GM21390 (cell line): ENCODE data around the gene ADAMTS2.

Experiments
- ATAC-seq: cut with Tn5 transposase; IDR thresholded peaks from one replicate; pipeline ENCODE4 v1.9.1; 2021; ENCODE audit not compliant: unreplicated experiment

Gene ADAMTS2

GRCh38 chr5:179312557-179313235 is 32.6 kb downstream of the ADAMTS2 start:
- ATAC-seq = no peak

- ATAC-seq = no peak
Measured at GRCh38 chr5:179311581-179311980, 33.7 kb downstream of the ADAMTS2 start.

- ATAC-seq = no peak
Measured at GRCh38 chr5:179311091-179311470, 34.2 kb downstream of the ADAMTS2 start.

- no peak for ATAC-seq
Measured at GRCh38 chr5:179310439-179311090, 34.7 kb downstream of the ADAMTS2 start.

- no peak for ATAC-seq
Measured at GRCh38 chr5:179309751-179310320, 35.4 kb downstream of the ADAMTS2 start.

- ATAC-seq = no peak
Measured at GRCh38 chr5:179309383-179309670, 35.9 kb downstream of the ADAMTS2 start.

GRCh38 chr5:179308563-179309382 is 36.5 kb downstream of the ADAMTS2 start:
- no peak for ATAC-seq

- ATAC-seq = no peak
Measured at GRCh38 chr5:179307931-179308471, 37.3 kb downstream of the ADAMTS2 start.

- no peak for ATAC-seq
Measured at GRCh38 chr5:179307013-179307800, 38.1 kb downstream of the ADAMTS2 start.

GRCh38 chr5:179306191-179307012 is 38.9 kb downstream of the ADAMTS2 start:
- no peak for ATAC-seq

GRCh38 chr5:179304871-179305270 is 40.4 kb downstream of the ADAMTS2 start:
- ATAC-seq = no peak

GRCh38 chr5:179304466-179304865 is 40.8 kb downstream of the ADAMTS2 start:
- ATAC-seq = no peak

GRCh38 chr5:179303451-179304200 is 41.6 kb downstream of the ADAMTS2 start:
- no peak for ATAC-seq

GRCh38 chr5:179302499-179303185 is 42.6 kb downstream of the ADAMTS2 start:
- no peak for ATAC-seq

GRCh38 chr5:179301796-179302195 is 43.5 kb downstream of the ADAMTS2 start:
- ATAC-seq = no peak

GRCh38 chr5:179301376-179301775 is 43.9 kb downstream of the ADAMTS2 start:
- no peak for ATAC-seq

- ATAC-seq = no peak
Measured at GRCh38 chr5:179300581-179301180, 44.6 kb downstream of the ADAMTS2 start.
